LNCaP clone FGC (cell line): Measurements from ENCODE around the gene CA12.

Experiments
- DNase-seq: peaks from one replicate; pipeline ENCODE4 v3.0.0-alpha.2; 2011; ENCODE audit warnings: low read depth
- H3K4me3 ChIP-seq: 2 replicates; pipeline ENCODE4 v1.5.1; 2011; ENCODE audit warnings: mild to moderate bottlenecking, low read depth, low read length, control low read depth
- TF ChIP-seq, protein P1 (sequence below): IDR thresholded peaks from 2 replicates; pipeline ENCODE4 v1.5.1; 2012; ENCODE audit warnings: mild to moderate bottlenecking; ENCODE audit not compliant: control insufficient read depth, insufficient read depth; ENCODE audit errors: extremely low read depth

CA12 gene

DNA sequence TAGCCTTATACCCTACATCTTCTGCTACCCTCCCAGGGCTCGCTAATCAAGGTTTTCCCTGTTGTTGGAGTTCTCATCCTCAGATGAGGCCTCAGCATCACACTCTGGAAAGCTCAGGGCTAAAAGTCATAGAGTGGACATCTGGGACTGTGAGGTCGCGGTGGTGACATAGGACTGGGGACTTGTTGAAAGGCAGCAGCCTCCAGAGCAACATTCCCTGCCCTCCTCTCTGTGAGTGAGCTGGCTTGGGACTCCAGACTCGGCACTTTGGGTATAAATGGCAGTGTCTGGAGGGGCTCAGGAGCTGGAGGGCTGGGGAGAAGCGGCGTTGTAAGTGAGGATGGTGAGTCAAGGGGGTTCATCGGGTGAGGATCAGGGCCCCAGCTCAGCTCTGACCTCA, 2.7 kb downstream of the CA12 start:
- TF ChIP-seq, protein P1, sequence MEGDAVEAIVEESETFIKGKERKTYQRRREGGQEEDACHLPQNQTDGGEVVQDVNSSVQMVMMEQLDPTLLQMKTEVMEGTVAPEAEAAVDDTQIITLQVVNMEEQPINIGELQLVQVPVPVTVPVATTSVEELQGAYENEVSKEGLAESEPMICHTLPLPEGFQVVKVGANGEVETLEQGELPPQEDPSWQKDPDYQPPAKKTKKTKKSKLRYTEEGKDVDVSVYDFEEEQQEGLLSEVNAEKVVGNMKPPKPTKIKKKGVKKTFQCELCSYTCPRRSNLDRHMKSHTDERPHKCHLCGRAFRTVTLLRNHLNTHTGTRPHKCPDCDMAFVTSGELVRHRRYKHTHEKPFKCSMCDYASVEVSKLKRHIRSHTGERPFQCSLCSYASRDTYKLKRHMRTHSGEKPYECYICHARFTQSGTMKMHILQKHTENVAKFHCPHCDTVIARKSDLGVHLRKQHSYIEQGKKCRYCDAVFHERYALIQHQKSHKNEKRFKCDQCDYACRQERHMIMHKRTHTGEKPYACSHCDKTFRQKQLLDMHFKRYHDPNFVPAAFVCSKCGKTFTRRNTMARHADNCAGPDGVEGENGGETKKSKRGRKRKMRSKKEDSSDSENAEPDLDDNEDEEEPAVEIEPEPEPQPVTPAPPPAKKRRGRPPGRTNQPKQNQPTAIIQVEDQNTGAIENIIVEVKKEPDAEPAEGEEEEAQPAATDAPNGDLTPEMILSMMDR, result no peak
- DNase-seq, result no peak
- H3K4me3 ChIP-seq, result no peak overlapping the region

DNA sequence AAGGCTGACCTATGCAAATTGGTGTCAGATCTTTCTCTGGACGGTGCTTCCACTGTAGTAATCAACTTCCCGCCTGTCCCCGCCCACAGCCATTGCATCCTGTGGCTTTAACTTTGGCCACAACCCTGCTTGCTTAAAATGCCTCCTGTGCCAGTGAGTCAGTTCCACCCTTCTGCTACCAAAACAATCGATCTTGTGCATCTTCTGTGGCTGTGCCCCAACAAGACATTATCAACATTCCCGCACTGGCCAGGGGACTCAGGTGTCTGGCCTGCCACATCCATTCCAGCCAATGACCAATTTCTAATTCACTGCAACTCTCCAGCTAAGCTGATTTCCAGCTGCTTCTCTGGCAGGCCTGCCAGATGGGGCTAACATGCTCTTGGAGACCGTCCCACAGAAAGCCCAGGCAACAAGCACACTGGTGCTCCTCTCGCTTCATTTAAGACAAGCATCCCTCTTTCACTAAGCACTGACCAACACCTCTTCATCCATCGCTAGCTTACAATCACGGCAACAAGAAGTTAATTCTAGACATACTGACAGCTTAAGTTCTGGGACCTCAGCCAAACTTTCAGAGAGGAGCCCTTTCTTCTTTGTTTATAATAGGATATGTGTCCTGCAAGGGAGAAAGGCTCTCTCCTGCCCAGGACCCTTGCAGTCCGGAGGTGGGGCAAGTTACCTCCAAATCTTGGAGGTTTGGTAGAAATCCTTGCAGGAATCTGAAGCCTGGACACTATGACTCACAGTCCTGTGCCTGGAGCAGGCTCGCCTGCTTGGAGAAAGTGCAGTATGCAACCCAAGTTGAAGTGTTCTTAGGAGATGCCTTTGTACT, 6.7 kb downstream of the CA12 start:
- H3K4me3 ChIP-seq, result no peak overlapping the region
- DNase-seq, result no peak
- TF ChIP-seq, protein P1, result no peak

DNA sequence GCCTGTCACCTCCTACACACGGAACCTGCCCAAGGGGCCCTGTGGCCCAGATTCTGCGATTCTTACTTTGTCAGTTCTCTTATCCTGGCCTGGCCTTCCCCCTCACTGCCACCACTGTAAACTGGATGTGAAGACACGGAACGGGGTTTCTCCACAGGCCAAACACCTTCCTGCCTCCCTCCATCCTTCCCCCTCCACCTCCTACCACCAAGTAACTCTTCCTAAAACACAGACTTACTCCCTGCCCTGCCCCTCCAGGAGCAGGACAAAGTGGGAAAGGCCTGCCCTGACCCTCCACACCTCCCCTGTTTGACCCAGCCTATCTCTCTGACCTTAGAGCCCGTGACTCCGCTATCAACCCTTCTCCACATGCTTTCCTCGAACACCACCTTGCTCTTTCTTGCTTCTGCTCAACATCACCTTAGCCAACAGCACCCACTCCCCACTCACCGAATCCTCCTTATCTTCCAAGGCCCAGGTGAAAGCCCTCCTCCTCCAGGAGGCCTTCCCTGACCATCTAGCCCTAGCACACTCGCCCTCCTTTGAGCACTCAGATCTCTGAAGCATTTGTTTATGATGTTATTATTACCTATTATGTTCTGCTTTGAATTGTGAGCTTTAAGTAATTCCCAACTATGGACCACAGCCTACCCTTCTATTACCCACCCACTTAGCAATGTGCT, 7.6 kb downstream of the CA12 start:
- TF ChIP-seq, protein P1, result no peak
- H3K4me3 ChIP-seq, result no peak overlapping the region
- no peak for DNase-seq

DNA sequence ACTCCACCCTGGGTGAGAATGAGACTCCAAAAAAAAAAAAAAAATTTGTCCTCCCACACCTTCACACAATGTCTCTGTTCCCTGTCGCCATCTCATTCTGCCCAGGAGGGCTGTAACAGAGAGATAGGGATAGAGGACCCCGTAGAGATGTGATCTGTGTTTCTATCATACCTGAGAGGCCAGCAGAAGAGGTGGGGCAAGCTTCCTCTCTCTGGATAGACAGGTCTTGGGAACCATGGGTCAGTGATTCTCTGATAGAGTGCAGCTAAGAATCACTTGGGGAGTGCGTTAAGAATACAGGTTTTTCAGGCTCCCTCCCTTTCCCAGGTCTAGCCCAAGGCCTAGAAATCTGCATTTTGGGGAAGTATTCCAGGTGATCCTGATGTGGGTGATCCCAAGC, 8.3 kb downstream of the CA12 start:
- H3K4me3 ChIP-seq, result no peak overlapping the region
- TF ChIP-seq, protein P1, result no peak
- no peak for DNase-seq

DNA sequence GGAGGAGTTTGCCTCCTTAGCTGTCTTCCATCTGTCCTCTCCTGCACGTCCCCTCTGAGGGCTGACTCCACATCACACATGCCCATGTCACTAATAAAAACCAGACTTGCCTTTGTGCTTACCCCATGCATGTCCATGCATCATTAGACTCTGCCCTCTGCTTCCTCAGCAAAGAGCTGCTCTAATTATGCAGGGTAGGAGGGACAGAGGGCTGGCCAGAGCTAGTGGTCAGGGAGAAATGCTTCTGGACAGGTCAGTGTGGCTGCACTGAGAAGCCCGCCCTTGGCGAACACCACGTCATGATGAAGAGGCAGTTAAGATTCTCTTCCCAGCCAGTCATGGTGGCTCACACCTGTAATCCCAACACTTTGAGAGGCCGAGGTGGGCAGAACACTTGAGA, 8.9 kb downstream of the CA12 start:
- no peak for DNase-seq
- TF ChIP-seq, protein P1, result no peak
- no peak overlapping the region for H3K4me3 ChIP-seq

DNA sequence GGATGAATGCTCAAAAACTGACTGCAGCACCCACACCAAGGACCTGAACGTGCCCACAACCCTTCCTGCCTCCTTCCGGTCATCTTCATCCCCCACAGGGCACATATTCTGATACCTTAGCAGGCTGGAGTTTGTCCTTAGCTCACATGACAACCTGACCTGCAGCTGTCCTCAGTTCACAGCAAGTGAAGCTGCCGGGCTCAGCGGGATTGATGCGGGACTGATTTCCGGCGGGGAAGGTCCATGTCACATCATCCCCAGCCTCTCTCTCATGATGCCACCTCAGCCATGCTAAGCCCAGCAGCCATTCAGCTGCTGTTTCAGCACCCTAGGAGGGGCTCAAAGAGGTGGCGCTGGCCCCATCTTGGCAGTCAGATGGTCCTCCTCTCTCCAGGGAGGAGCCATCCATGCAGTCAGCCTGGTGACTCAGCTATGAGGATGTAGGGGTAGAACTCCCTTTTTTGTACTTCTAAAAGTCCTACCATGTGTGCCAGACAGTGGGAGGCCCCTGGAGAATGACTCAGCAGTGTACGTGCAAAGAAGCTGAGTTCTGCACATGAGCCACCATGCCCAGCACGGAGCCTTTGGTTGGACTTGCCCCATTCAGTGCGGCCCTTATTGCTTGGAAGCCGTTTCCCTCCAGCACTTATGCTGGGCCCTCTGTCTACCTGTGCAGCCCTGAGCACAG, 9.5 kb downstream of the CA12 start:
- DNase-seq, result no peak
- TF ChIP-seq, protein P1, result no peak
- H3K4me3 ChIP-seq, result no peak overlapping the region
